NK-92 (cell line): ENCODE results near the gene PDCD1.
"Not testable (repeated sequence)": the region's sequence is repeated elsewhere in the genome, so short reads cannot be mapped to it uniquely, and the experiment has no call there.

ENCODE experiments used
- DNase-seq: peaks from one replicate; lab custom pipeline; 2025; ENCODE audit not compliant: unreplicated experiment; lab: John Stamatoyannopoulos, UW

Gene PDCD1

DNA sequence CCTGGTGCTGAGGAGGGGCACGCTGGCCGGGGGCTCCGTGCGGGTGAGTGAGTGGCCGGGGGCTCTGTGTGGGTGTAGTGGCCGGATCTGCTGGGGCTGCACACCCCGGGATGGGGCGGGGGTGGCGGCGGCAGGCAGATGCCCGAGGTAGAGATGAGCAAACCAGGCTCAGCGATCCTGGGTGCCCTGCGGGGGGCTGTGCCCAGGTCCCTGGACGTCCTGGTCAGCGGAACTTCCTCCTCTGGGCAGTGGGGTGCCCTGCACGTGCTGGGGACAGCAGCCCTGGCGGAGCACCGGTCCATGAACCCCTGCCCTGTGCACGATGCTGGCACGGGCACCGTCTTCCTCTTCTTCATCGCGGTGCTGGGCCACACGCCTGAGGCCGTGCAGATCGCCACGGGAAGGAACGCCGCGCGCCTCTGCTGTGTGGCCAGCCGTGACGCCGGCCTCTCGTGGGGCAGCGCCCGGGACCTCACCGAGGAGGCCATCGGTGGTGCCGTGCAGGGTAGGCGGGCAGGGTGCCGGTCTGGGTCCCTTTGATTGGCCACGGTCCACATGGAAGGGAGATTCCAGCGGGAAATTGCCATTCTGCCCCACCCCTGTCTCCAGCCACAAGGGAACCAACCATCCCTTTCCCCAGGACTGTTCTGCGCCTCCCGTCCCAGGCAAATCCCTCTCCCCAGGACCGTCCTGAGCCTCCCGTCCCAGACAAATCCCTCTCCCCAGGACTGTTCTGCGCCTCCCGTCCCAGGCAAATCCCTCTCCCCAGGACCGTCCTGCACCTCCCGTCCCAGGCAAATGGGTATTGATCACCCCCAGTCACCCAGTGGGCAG, 43.8 kb downstream of the PDCD1 start:
- DNase-seq: no peak

DNA sequence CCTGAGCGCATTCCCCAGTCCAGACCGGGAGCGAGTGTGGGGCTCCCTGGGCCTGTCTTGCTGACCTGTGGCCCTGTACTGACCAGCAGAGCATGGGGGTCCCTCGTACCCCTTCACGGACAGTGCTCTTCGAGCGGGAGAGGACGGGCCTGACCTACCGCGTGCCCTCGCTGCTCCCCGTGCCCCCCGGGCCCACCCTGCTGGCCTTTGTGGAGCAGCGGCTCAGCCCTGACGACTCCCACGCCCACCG, 44.4 kb downstream of the PDCD1 start:
- DNase-seq: no peak

DNA sequence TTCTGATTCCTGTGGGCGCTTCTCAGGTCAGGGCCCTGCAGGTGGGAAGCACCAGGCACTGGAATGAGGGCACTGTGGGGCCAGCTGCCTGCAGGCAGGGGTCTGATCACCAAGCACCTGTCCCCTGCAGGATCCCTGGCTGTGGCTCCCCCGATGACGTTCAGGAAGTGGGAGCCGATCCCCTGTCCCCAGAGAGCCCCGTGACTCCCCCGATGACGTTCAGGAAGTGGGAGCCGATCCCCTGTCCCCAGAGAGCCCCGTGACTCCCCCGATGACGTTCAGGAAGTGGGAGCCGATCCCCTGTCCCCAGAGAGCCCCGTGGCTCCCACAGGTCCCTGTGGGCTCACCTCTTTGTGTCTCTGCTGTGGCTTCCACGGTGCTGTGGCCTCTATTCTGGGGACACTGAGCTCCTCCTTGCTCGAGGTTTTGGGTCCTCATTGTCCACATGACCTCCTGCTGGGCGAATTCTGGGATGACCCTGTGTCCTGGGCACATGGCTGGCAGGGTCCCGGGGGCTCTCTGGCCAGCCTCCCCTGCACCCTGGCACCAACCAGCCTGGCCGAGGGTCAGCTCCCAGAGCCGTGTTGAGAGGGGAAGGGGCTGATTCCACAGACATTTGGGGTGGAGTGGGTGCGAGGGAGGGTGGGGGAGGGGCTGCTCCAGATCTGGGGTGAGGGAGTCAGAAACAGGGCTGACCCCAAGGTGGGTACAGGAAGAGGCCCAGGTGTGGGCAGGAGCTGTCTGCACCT, 44.9 kb downstream of the PDCD1 start:
- DNase-seq: no peak

DNA sequence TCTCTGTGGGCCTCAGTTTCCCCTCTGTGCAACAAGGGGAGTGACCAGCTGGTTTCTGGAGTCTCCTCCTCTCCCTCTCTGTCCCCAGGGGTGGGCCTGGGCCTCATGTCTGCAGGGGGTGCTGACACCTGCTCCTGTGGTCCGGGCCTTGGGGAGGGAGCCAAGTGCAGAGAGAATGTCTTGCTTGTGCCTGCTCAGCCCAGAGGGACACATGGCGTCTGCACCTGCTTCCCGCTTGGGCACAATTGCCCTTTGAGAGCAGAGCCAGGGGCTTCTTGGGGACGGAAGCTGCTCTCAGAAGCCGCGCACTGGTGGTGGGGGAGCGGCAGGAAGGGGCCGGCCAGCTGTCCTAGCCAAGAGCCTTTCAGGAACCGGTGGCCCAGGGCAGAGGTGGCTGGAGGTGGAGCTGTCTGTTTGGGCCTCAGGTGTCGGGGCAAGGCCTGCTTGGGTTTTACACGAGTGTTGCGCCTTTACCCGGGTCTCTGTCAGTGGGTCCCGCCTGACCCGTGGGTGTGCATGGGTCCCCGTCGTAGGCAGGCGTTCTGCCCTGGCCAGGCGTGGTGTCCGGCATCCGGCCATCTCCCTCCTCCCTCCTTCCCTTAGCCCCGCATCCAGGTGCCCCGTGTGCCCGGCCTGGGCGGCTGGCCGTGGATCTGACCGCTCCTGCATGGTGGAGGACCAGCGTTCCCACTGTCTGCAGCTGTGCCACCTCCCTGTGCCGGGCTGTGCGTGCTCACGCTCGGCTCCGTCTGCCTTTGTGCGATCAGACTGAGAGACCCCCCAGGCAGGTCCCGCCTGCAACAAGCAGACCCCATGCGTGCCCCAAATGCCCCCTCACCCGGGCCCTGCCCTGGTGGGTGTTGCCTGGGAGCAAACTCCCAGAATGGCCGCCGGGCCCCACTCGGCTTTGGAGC, 45.7 kb downstream of the PDCD1 start:
- DNase-seq: no peak

DNA sequence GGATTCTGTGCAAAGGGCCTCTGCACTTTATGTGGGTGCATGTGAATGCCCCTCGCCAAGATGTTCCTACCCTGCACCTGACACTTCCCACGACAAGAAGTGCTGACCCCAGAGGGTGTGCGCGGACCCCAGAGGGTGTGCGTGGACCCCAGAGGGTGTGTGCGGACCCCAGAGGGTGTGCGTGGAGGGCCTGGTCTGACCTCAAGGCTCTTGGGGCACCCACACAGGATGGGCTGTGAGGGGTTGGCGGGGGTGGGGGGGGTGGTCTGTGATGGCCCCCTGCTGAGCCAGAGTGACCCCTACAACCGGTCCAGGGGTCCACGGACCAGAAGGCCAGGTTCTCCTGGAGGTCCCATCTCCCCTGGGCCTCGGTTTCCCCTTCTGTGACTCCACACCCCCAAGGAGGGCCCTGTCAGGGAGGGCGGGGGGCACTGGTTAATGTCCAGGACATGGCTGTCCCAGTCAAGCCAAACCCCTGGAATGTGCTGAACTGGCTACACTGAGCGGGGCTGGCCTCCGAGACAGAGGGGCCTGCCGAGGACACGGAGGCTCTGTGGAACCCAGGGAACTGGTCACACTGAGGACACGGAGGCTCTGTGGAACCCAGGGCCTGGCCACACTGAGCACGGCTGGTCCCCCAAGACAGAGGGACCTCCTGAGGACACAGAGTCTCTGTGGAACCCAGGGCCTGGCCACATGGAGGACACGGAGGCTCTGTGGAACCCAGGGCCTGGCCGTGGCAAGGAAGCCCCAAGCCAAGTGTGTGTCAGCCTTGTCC, 46.6 kb downstream of the PDCD1 start:
- DNase-seq: no peak

DNA sequence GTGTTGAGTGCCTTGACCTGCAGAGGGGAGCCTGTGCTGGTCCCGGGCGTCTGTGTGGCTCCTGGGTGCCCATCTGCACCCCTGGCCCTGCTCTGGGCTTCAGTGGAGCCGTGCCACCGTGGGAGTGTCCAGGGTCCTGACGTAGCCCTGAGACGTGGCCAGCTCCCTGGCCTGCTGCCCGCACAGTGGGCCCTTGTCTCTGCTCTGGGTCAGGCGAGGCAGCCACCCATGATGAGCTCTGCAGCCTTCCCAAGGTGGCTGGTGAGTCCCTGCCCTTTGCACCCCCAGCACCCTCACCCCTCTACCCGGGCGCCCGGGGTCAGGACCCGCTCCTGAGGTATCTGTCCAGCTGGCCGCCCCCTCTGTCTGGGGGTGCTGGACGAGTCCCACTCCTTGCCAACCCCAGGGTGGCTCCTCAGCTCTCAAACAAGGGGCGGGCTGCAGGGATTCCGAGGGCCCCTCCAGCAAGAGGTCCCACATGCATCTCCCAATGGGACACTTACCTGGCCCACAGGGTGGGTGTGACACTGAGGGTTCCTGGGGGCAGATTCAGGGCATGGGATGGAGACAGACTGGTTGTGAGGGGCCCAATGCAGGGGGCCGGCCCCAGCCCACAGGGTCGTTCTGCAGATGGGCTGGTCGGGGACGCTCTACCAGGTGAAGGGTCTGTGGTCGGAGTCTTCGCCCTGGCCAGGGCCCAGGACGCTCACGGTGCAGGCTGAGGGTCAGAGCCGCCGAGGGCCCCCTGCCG, 47.3 kb downstream of the PDCD1 start:
- no peak for DNase-seq

DNA sequence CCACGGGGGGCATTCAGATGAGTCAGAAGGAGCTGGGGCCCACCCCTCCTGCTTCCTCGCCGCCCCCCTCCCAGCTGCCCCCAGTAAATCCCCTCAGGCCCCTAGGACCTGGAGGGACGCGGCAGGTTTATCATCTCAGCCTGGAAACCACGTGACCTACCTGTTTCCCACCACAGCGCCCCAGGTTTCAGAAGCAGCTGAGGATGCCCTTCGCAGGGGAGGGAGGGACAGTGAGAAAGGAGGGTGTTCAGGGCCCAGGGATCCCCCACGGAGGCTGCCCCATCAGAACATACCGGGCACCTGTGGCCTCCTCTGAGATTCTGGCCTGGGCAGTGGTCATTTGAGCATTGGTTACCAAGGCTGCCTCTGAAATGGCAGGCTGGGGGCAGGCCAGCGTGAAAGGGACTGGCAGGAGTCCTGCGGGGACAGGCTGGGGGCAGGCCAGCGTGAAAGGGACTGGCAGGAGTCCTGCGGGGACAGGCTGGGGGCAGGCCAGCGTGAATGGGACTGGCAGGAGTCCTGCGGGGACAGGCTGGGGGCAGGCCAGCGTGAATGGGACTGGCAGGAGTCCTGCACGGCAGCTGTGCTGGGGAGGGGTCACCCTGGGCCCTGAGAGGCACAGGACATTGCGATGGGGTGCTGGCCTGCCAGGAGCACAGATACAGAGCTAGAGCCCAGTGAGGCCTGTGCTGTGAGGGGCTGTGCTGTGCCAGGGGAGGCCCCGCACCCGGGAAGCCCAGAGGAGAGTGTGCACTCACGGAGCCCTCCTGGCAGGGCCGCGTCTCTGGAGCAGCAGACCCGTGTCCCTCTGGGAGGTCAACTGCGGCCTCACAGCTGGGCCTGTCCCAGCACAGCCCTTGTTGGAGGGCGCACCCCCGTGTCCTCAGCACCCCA, 48.1 kb downstream of the PDCD1 start:
- no peak for DNase-seq

DNA sequence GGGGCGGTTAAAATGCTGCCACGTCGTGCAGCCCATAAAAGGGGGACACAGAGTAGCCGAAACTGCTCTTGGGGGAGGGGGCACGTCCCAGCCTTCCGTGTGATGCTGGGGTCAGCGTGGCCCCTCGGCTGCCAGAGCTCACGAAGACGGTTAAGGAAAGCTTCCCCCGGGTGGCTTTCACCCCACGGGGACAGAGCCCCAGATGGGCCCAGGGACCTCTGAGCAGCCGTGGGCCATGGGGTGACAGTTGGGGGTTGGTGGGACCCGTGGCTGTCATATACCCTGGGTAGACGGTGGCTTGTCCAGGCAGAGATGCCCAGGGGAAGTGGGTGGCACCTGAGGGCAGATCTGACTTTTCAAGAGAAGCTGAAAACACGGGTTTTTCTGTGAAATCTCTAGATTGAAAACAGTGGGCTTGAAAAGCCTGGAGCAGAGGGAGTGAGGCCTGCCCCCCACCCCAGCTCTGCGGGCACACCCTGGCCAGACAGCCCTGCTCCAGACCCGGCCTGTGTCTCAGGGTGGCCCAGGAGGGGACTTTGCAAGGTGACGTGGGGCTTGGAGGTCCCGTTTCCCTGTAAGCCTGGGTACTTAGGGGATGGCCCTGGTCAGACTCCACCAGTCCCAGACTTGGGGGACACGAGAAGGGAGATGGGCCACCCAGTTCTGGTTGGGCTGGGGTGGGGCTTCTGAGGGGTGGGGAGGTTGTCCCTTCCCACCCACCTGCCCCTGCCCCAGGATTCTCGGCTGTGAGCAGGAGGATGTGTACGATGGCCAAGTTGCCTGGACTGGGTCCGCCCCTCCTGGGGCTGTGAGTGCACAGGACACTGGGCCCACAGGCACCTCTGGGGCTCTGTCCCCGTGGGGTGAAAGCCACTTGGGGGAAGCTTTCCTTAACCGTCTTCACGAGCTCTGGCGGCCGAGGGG, 49.0 kb downstream of the PDCD1 start:
- DNase-seq: no peak

DNA sequence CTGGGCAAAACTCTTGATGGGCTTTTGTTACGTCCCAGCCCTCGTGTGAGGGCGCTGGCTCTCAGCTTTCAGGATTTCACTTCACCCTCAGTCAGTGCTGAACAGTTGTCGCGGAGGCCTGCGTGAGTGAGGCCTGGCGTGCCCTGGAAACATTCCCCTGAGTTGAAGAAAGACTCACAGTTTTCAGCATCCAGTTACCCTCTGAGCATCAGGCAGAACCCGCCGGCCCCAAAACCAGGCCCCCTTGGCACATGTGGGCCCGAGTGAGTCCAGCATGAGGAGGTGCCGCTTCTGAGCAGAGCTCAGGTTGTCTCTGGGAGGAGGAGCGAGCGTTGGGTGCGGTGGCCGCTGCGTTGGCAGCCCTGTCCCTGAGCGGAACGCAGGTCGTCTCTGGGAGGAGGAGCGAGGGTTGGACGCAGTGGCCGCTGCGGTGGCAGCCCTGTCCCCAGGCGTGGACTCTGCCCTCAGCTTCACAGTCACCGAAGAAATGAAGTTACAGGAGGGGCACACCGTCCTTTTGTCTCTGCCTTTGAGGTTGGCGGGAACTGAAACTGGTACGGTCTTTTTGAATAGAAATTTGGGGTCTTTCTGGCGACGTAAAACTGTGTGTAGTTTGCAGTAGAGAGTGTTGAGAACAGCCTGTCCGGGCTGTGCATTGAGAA, 49.8 kb downstream of the PDCD1 start, which contains the start of gene NEU4:
Gene NEU4 (plus strand): TSS at position 473 of the 662 bp plus-strand sequence. CDS start 5,292 bp downstream, outside the sequence.
- no peak for DNase-seq

DNA sequence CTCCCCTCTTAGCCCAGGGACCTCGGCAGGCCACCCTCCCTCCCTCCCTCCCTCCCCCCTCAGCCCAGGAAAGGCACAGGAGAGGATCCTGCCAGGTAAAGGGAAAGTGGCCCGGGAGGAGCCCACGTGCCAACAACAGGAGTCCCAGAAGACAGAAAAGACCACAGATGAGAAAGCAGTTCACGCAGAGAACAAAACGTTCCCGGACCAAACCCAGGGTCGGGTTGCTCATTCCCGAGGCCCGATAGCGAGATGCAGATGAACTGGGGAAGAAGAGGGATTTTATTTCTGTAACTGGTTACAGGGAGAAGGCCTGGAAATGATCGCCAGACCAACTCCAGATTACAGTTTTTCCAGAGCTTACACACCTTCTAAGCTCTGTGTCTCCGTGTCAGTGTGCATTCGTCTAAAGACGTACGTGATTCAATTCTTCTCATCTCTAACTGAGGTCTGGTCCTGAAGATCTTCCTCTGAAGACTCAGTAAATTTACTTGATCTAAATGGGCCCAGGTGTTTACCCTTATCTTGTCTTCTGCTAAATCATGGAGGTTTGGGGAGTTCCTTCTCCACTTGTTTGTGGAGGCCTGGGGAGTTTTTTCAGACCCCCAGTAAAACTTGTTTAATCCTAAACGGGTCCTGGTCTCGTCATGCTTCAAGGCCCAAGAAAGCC, 50.5 kb downstream of the PDCD1 start:
- no peak for DNase-seq

DNA sequence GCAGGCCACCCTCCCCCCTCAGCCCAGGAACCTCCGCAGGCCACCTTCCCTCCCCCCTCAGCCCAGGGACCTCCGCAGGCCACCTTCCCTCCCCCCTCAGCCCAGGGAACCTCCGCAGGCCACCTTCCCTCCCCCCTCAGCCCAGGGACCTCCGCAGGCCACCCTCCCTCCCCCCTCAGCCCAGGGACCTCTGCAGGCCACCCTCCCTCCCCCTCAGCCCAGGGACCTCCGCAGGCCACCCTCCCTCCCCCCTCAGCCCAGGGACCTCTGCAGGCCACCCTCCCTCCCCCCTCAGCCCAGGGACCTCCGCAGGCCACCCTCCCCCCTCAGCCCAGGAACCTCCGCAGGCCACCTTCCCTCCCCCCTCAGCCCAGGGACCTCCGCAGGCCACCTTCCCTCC, 52.5 kb downstream of the PDCD1 start:
- not testable (repeated sequence) for DNase-seq

DNA sequence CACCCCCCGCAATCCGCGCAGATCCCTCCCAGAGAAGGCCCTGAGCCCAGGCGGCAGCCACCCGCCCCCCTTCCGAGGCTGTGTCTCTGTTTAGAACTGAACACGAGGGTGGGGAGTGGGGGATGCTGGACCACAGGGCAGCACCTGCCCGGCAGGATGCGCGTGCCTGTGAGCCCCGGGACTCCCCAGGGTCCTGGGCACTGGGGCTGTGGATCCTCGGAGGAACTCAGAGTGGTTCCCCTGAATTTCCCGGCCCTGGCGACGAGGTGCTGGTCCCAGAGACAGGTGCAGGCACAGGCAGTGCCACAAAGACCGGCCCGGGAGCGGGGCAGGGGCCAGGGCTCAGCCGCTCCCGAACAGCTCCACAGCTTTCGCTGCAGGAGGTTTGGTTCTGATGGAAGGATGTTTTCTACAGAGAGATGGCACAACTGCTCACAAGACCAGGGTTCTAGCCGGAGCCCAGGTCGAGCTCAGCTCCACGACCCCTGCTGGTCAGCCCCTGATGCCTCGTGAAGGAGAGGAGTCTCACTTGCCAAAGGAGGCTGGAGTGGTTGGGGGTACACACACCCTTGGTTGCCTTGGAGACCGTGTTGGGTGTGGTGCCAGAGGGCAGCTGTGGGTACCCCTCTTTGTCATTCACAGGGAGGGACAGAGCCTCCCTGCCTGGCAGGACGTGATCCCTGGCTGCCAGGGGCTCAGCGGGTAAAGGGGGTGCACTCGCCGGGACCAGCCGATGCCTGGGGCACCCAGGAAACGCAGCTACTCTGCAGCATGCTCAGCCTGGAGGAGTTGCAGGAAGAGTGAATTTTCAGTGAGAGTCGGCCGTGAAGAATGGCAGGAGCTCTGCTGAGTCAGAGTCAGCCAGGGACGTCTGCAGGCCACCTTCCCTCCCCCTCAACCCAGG, 54.1 kb downstream of the PDCD1 start:
- no peak for DNase-seq

DNA sequence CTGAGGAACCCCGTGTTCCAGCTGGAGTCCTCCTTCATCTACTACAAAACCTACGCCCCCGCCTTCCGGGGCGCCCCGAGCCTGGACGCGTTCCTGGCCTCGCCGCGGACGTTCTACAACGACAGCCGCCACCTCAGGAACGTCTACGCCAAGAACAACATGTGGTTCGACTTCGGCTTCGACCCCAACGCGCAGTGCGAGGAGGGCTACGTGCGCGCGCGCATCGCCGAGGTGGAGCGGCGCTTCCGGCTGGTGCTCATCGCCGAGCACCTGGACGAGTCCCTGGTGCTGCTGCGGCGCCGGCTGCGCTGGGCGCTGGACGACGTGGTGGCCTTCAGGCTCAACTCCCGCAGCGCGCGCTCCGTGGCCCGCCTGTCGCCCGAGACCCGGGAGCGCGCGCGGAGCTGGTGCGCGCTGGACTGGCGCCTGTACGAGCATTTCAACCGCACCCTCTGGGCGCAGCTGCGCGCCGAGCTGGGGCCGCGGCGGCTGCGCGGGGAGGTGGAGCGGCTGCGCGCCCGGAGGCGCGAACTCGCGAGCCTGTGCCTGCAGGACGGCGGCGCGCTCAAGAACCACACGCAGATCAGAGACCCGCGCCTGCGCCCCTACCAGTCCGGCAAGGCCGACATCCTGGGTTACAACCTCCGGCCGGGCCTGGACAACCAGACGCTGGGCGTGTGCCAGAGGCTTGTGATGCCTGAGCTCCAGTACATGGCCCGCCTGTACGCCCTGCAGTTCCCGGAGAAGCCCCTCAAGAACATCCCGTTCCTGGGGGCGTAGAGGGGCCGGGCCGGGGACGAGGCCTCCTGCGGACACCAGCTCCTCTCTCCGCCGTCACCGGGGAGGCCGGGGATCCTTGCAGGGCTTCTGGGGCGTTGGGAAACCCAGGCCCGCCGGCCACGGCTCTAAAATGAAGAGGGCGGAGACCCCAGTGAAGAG, 55.0 kb downstream of the PDCD1 start:
- no peak for DNase-seq

DNA sequence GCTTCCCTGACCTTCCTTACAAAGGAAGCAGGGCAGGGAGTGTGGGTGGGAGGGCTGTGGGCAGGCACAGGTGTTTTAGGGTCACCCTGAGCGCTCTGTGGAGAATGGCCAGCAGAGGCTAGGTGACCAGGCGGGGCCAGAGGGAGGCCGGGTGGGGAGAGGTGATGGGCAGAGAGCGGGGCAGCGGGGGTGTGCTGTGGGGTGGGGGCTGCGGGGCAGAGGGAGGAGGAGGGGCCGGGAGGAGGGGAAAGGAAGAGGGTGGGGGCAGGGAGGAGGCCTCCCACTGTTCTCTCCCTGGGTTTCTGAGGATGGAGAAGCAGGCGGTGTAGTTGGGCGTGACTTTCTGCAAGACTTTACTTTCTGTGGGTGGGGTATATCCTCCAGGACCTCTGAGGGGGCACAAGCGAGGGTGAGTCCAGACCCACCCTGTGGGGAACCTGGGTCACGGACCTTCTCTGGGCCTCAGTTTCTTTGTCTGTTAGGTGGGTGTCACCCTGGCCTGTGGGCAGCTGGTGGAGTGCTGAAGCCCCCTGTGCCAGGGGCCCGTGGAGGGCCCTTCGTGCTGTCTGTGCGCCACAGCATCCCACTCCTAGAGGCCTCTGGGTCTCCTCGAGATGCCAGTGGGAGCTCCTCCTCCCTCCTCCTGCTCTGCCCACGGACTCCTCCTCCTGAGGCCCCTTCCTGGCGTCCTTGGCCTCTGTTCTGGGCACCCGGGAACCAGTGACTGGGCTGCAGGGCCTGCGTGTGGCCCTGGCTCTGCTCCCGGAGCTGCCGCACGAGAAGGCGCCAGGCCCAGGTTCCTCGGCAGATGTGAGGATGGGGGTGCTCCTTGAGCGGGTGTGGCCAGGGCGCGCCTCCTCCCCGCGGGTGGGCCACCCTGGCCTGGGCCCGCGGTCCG, 56.0 kb downstream of the PDCD1 start:
- no peak for DNase-seq
